HepG2 (cell line): ENCODE data around the gene FAM169A. TPM values are rescaled to one million over a fixed set of nuclear protein-coding genes. Genes with fewer than 3 reads are reported as not detected.

Experiments
- AGO1 ChIP-seq: fragments of 200-400 bp; formaldehyde crosslinking; IDR thresholded peaks from 2 replicates; pipeline ENCODE4 v1.6.1; 2017; ENCODE audit warnings: mild to moderate bottlenecking, low read depth, low read length, moderate library complexity; ENCODE audit not compliant: poor library complexity, severe bottlenecking
- ARID4A ChIP-seq: sonication (generic); formaldehyde crosslinking; IDR thresholded peaks from 2 replicates; pipeline ENCODE4 v1.5.0; 2020; ENCODE audit warnings: mild to moderate bottlenecking, missing genetic modification reagents, borderline replicate concordance
- ARNTL ChIP-seq: sonication (generic); formaldehyde crosslinking; IDR thresholded peaks from 2 replicates; pipeline ENCODE4 v1.4.0; 2020; ENCODE audit warnings: mild to moderate bottlenecking, missing genetic modification reagents
- CBFB ChIP-seq: sonication (generic); formaldehyde crosslinking; IDR thresholded peaks from 2 replicates; pipeline ENCODE4 v1.4.0; 2020; ENCODE audit warnings: missing genetic modification reagents
- DNMT3B ChIP-seq: conservative IDR thresholded peaks from 2 replicates; pipeline ENCODE4 v1.6.1; 2016; ENCODE audit warnings: missing biosample characterization, control low read depth
- HNRNPL ChIP-seq: fragments of 200-400 bp; formaldehyde crosslinking; IDR thresholded peaks from 2 replicates; pipeline ENCODE4 v1.6.1; 2017; ENCODE audit warnings: mild to moderate bottlenecking, low read depth, low read length
- JDP2 ChIP-seq: sonication (generic); formaldehyde crosslinking; IDR thresholded peaks from 2 replicates; pipeline ENCODE4 v1.8.1; 2022; ENCODE audit warnings: missing genetic modification reagents, borderline replicate concordance
- JUNB ChIP-seq: sonication (generic); formaldehyde crosslinking; IDR thresholded peaks from 2 replicates; pipeline ENCODE4 v1.8.0; 2022; ENCODE audit warnings: missing genetic modification reagents, mild to moderate bottlenecking, borderline replicate concordance
- MAX ChIP-seq: IDR thresholded peaks from 2 replicates; pipeline ENCODE4 v1.6.1; 2012; ENCODE audit warnings: inconsistent platforms
- NCOA1 ChIP-seq: sonication (generic); formaldehyde crosslinking; IDR thresholded peaks from 2 replicates; pipeline ENCODE4 v1.9.0; 2021; ENCODE audit warnings: missing genetic modification reagents
- NFKB2 ChIP-seq: sonication (generic); formaldehyde crosslinking; IDR thresholded peaks from 2 replicates; pipeline ENCODE4 v1.4.0; 2020; ENCODE audit warnings: missing genetic modification reagents, borderline replicate concordance
- NRL ChIP-seq: sonication (generic); formaldehyde crosslinking; IDR thresholded peaks from 2 replicates; pipeline ENCODE4 v1.5.0; 2020; ENCODE audit warnings: missing genetic modification reagents, mild to moderate bottlenecking, moderate library complexity, borderline replicate concordance
- PHF8 ChIP-seq: sonication (generic); formaldehyde crosslinking; IDR thresholded peaks from 2 replicates; pipeline ENCODE4 v1.5.0; 2020; ENCODE audit warnings: missing genetic modification reagents
- TFAP4 ChIP-seq: sonication (generic); IDR thresholded peaks from 2 replicates; pipeline ENCODE4 v1.6.1; 2016; ENCODE audit warnings: low read depth, borderline replicate concordance
- ZBTB10 ChIP-seq: sonication (generic); formaldehyde crosslinking; IDR thresholded peaks from 2 replicates; pipeline ENCODE4 v1.4.0; 2020; ENCODE audit warnings: missing genetic modification reagents, borderline replicate concordance
- ZNF350 ChIP-seq: sonication (generic); formaldehyde crosslinking; IDR thresholded peaks from 2 replicates; pipeline ENCODE4 v1.4.0; 2020; ENCODE audit warnings: mild to moderate bottlenecking, low read depth, missing genetic modification reagents, borderline replicate concordance
- ZNF501 ChIP-seq: sonication (generic); formaldehyde crosslinking; IDR thresholded peaks from 2 replicates; pipeline ENCODE4 v1.5.1; 2020; ENCODE audit warnings: mild to moderate bottlenecking, moderate library complexity, missing genetic modification reagents
- ZNF512 ChIP-seq: sonication (generic); formaldehyde crosslinking; IDR thresholded peaks from 2 replicates; pipeline ENCODE4 v1.4.0; 2020; ENCODE audit warnings: mild to moderate bottlenecking, missing genetic modification reagents
- polyA plus RNA-seq, 8 experiments: library from polyadenylated mRNA; depleted of rRNA in 3 of 8; stranded (reverse) in 7 of 8; unstranded in 1 of 8; fragments of >200 nt; fragmentation: Illumina TruSeq in 4 of 8; extraction: Trizol in 4 of 8; gene quantifications; 2 replicates each; pipeline versions ENCODE4 v1.2.1 to v1.2.3, GENCODE V29; 2011 to 2016; ENCODE audit warnings: low read depth in 4 of 8, missing spikeins in 1 of 8, mixed read lengths in 1 of 8; ENCODE audit not compliant: insufficient read depth in 1 of 8
- total RNA-seq, 5 experiments: library from RNA; depleted of rRNA; stranded (reverse); fragments of >200 nt; fragmentation: Illumina TruSeq; extraction: Trizol; gene quantifications; 2 replicates each; pipeline ENCODE4 v1.2.3, GENCODE V29; 2016; ENCODE audit warnings: low read depth in 1 of 5

The FAM169A gene
- total and polyA plus RNA-seq, 2 of the 13 experiments (the other 11 are each of a cell fraction or from before 2014, with no cell fraction given): 21.1 to 110 TPM

- TF ChIP-seq ZBTB10 (no peak), ZNF350 (peak; percentile 97), JUNB (CRISPR knock-in tag) (no peak), JDP2 (CRISPR knock-in tag) (no peak), HNRNPL (peak; percentile 47; the same call in 1 of the 2 replicates), MAX (peak; percentile 88), PHF8 (peak; percentile 81), NRL (peak; percentile 74; the same call in 1 of the 2 replicates), NCOA1 (no peak), ARID4A (CRISPR knock-in tag) (peak; percentile 97), ZNF501 (CRISPR knock-in tag) (peak; percentile 95), ARNTL (no peak; the same call in 1 of the 2 replicates), DNMT3B (CRISPR knock-in tag) (no peak; the same call in 1 of the 2 replicates), CBFB (CRISPR knock-in tag) (peak; percentile 94), NFKB2 (peak; percentile 86; the same call in 1 of the 2 replicates), AGO1 (no peak), TFAP4 (peak; percentile 53; the same call in 1 of the 2 replicates), ZNF512 (CRISPR knock-in tag) (peak; percentile 79; the same call in 1 of the 2 replicates)
Observed at GRCh38 chr5:74766849-74767578, 99.2 kb downstream of the FAM169A start, which contains the start of the genes GFM2 and NSA2 (continued).
